ENCODE results near the gene TENM4. TPM values are rescaled to one million over a fixed set of nuclear protein-coding genes. Genes with fewer than 3 reads are reported as not detected.
A peak's percentile ranks its signal among the peaks of the same experiment; 100 is the strongest.

TENM4 gene
- total RNA-seq, 4 donors from 2014 or later: 7.7 to 39.3 (median 16.1) TPM

DNA sequence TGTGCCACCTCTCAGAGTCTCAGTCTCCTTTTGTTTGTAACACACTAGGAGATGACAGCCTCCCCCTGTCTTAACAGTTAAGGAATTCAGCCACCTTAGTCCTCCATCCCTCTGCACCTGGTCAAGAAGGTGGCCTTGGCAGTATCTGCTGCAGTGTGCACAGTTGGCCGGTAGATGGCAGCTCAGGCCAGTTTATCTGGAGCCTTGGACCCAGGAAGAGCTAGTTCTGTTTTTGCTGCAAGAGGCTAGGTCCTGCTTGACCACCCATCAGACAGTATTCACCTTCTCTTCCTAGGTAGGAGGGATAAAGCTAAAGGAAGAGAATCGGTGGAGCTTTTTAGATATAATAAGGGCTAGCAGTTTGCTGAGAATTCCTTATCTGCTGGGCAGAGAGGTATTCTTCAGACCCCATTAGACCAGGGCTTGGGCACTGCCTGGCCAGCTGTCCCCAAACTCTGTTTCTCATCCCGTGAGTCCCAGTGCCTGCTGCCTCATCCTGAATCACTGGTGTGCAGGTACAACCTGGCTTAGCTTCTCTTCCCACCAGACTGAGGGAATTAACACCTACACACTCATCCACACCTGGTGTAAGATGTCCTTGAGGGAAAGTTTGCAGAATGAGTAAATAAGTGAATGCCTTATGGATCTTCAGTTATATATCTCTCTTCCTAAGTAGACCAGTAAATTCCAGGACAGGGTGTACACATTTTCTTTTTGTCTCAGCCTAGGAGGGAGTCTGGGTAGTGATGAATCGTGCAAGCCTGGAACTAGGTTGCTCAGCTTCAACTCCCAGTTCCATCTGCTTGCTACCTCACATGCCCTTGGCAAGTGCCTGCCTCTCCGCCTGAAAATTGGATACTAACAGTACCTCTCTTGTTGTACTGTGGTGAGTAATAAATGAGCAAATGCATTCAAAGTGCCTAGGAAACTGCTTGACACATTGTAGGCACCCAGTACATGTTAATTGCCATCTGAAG, 795.3 kb downstream of the TENM4 start:
- H3K4me1 ChIP-seq: peaks cover 0 to 5% (median 0%) of the 10 kb centered on the region in 3 donors
- H3K27me3 ChIP-seq: peaks cover 0 to 18% (median 0%) of the 10 kb centered on the region in 4 donors
- intact Hi-C loops (cut with DNase I): no loop called here
- no peak for TF ChIP-seq POLR2A (IDR thresholded peaks at IDR 0.05)
- peak; percentile 50 to 95 (median 89) for TF ChIP-seq CTCF (IDR thresholded peaks at IDR 0.05)
- 18 to 32% methylated on average over 5 of the region's 5 CpGs for WGBS, 2 donors
- H3K36me3 ChIP-seq: no peaks in the 10 kb centered on the region
- no peak for DNase-seq
- no peaks in the 10 kb centered on the region for H3K9me3 ChIP-seq
- no peak overlapping the region for H3K4me3 ChIP-seq
- no peak overlapping the region for H3K27ac ChIP-seq

DNA sequence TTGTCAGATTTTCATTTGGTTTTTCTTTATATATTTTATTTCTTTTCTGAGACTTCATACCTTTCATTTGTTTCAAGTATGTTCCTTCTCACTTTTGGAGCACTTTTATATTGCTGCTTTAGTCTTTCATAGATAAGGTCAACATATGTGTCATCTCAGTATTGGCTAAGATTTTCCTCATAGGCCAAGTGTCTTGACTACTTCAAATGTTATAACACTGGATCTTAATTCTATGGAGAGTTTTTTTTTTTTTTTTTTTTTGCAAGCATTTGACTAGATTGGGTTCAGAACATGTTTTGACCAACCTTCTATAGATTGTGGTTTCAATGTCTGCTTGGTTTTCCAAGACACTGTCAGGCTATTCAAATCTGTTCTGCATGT, 797.2 kb downstream of the TENM4 start:
- Histone ChIP-seq H3K36me3 (no peaks in the 10 kb centered on the region), H3K4me3 (no peak overlapping the region), H3K27ac (no peak overlapping the region), H3K27me3 (peaks cover 0 to 18% (median 0%) of the 10 kb centered on the region in 4 donors), H3K4me1 (peaks cover 0 to 5% (median 0%) of the 10 kb centered on the region in 3 donors), H3K9me3 (no peaks in the 10 kb centered on the region)
- intact Hi-C loops (cut with DNase I): no loop called here
- TF ChIP-seq CTCF (IDR thresholded peaks at IDR 0.05) (no peak), POLR2A (IDR thresholded peaks at IDR 0.05) (no peak)
- DNase-seq: no peak

GRCh38 chr11:78642979-78643675, 797.7 kb downstream of the TENM4 start:
- H3K4me3 ChIP-seq: no peak overlapping the region
- H3K27ac ChIP-seq: no peak overlapping the region
- DNase-seq: no peak
- no peaks in the 10 kb centered on the region for H3K36me3 ChIP-seq
- peaks cover 0 to 17% (median 0%) of the 10 kb centered on the region in 4 donors for H3K27me3 ChIP-seq
- 63 to 72% methylated on average over 5 of the region's 5 CpGs for WGBS, 2 donors
- intact Hi-C loops (cut with DNase I): no loop called here
- peaks cover 0 to 5% (median 0%) of the 10 kb centered on the region in 3 donors for H3K4me1 ChIP-seq
- TF ChIP-seq POLR2A (IDR thresholded peaks at IDR 0.05) (no peak), CTCF (IDR thresholded peaks at IDR 0.05) (no peak)
- no peaks in the 10 kb centered on the region for H3K9me3 ChIP-seq

DNA sequence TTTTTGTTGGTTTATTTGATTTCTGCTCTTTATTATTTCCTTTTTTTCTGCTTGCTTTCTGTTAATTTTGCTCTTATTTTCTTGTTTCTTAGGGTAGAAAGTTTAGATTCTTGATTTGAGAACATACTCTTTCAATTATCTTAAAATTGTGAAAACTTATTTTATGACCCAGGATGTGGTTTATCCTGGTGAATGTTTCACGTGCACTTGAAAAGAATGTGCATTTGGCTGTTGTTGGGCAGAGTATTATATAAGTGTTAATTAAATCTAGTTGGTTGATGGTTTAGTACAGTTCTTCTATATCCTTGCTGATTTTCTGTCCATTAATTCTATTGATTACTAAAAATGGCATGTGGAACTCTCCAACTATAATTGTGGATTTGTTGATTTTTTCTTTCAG, 799.3 kb downstream of the TENM4 start:
- TF ChIP-seq CTCF (IDR thresholded peaks at IDR 0.05): no peak
- TF ChIP-seq POLR2A (IDR thresholded peaks at IDR 0.05): no peak
- DNase-seq: no peak
- peaks cover 0 to 8% (median 0%) of the 10 kb centered on the region in 4 donors for H3K27me3 ChIP-seq
- no peaks in the 10 kb centered on the region for H3K36me3 ChIP-seq
- H3K9me3 ChIP-seq: no peaks in the 10 kb centered on the region
- no peak overlapping the region for H3K4me3 ChIP-seq
- H3K27ac ChIP-seq: no peak overlapping the region
- whole genome bisulfite sequencing, 2 donors: 15 to 22% methylated on average over 1 of the region's 1 CpG
- intact Hi-C loops (cut with DNase I): no loop called here
- peaks cover 0 to 5% (median 0%) of the 10 kb centered on the region in 3 donors for H3K4me1 ChIP-seq
